ENCODE results near the gene TM2D1. TPM values are rescaled to one million over a fixed set of nuclear protein-coding genes. Genes with fewer than 3 reads are reported as not detected.

The TM2D1 gene
- total and polyA plus RNA-seq, 10 of the 15 experiments (the other 5 are each of a cell fraction or from before 2014, with no cell fraction given): 21.0 to 46.6 (median 36.7) TPM

DNA sequence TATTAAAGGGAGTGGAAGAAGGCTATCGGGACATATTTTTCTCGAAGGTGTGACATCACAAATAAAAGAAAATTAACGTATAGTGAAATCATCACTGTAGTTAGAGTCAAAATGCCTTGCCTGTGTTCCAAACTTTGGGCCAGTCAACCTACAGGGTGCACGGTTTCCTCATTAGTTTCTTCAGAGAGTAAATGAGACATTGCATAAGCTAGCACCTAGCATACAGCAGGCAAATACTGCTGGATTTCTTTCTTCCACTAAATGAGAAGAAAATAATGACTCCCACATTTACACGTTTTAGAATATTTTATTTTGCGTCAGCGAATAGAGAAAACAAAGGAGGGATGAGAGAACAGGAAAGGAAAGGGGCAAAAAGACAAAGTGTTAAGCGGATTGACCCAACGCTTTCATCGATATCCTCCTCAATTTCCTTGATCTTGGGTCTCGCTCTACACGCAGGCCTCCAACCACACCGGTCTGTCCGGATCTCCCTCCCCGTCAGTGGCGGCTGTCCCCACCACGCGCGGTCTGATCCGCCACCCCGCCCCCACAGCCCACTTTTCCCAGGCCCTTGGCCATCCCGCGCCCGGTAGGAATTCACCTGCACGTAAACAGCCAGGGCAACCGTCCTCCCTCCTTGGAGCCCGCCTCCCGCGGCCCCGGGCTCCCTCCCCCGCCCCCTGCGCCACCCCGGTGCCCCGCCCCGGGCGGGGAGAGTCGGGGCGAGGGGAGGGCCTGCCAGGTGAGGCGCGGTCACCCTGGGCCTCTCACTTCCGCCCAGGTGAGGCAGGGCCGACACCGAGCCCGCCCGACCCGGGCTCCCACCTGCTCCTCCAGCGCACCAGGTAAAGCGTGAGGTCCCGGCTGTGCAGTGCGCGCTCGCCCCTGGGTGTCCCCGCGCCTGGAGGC lies 17.0 kb upstream of the TM2D1 start, which contains the start of gene PATJ (continued):
- TF ChIP-seq SIX5 (IDR thresholded peaks at IDR 0.05; ENCODE audit: low read depth, low read length, severe bottlenecking): no peak
- no peak for TF ChIP-seq NFIC (IDR thresholded peaks at IDR 0.05; ENCODE audit: low read depth, low read length)

DNA sequence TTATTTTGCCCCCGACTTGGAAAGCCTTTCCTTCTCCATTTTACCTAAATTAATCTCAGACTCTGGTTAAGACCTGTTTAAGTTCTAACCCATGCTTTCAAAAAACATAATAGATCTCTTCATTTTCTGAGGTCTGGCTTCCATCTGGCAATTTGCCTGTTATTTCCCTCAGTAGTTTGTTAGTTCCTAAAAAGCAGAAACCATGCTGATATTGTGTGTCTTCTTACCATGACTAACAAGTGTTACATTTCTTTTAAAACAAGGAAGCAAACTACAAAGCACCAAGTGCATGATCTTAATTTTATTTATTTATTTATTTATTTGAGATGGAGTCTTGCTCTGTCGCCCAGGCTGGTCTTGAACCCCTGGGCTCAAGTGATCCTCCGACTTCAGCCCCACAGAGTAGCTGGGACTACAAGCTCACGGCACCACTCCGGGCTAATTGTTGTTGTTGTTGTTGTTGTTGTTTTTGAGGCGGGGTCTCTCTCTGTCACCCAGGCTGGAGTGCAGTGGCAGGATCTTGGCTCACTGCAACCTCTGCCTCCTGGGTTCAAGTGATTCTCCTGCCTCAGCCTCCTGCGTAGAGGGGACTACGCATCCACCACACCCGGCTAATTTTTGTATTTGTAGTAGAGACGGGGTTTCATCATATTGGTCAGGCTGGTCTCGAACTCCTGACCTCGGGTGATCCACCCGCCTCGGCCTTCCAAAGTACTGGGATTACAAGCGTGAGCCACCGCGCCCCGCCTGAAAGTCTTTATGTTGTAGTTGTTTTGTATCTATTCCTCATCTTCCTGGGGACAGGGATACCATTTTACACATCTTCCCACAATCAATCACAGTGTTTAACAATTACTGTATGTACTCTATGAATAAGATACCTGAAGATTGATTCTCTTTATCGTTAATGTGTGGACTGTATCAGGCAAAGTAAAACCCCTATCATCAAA lies 16.1 kb upstream of the TM2D1 start:
- ATAC-seq: no peak
- no peaks in the 10 kb centered on the region for H3K36me3 ChIP-seq (ENCODE audit: control insufficient read depth in 2 of 2, insufficient read depth in 2 of 2, low read length in 1 of 2)
- intact Hi-C loops (cut with micrococcal nuclease; ENCODE audit: unreplicated experiment) (no loop called here), in situ Hi-C loops (cut with MboI) (no loop called here)
- SMC1A ChIA-PET (ENCODE audit: uncharacterized antibody, unreplicated experiment): no interaction called here
- no peaks in the 10 kb centered on the region for H3K27me3 ChIP-seq (replicated peaks in 1 of 2; ENCODE audit: control insufficient read depth in 2 of 2, insufficient read depth in 2 of 2, low read length in 1 of 2)
- peaks cover 1% of the 10 kb centered on the region; the same call in 1 of the 2 replicates for H3K79me2 ChIP-seq (ENCODE audit: control insufficient read depth, insufficient read depth, low read length)
- peaks cover 6% of the 10 kb centered on the region for H3K4me1 ChIP-seq (ENCODE audit: control insufficient read depth, insufficient read depth, low read length)
- peak overlapping the region; percentile 65 for H3K9ac ChIP-seq (ENCODE audit: control insufficient read depth, insufficient read depth, low read length)
- H4K20me1 ChIP-seq (ENCODE audit: control insufficient read depth, insufficient read depth): no peaks in the 10 kb centered on the region
- TF ChIP-seq, protein P1, sequence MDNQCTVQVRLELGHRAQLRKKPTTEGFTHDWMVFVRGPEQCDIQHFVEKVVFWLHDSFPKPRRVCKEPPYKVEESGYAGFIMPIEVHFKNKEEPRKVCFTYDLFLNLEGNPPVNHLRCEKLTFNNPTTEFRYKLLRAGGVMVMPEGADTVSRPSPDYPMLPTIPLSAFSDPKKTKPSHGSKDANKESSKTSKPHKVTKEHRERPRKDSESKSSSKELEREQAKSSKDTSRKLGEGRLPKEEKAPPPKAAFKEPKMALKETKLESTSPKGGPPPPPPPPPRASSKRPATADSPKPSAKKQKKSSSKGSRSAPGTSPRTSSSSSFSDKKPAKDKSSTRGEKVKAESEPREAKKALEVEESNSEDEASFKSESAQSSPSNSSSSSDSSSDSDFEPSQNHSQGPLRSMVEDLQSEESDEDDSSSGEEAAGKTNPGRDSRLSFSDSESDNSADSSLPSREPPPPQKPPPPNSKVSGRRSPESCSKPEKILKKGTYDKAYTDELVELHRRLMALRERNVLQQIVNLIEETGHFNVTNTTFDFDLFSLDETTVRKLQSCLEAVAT (IDR thresholded peaks at IDR 0.05): peak; percentile 20; the same call in 1 of the 2 replicates
- TF ChIP-seq DPF2 (IDR thresholded peaks at IDR 0.05): no peak
- DNase-seq (ENCODE audit: low read depth, low spot score): no peak
- H3K9me3 ChIP-seq (replicated peaks; ENCODE audit: control insufficient read depth, insufficient read depth, low read length): no peaks in the 10 kb centered on the region
- RAD21 ChIA-PET (ENCODE audit: unreplicated experiment): no interaction called here
- POLR2A ChIA-PET: interaction anchor here (0.6 kb wide), 1 partner anchor 804 kb away, joined by 4 read pairs; no protein-coding TSS in a partner anchor
- FAIRE-seq: no peak
- H3K4me2 ChIP-seq (ENCODE audit: control insufficient read depth, insufficient read depth): peak overlapping the region; percentile 88
- H2AFZ ChIP-seq (ENCODE audit: control insufficient read depth, low read depth, low read length): peak overlapping the region; percentile 85
- H3K27ac ChIP-seq (ENCODE audit: control insufficient read depth, insufficient read depth): no peak overlapping the region
- no TSS peak for BruUV-seq (replicated peaks)
- CTCF ChIA-PET: no interaction called here
- H3K4me3 ChIP-seq: peak overlapping the region; percentile 83
- WGBS (ENCODE audit: insufficient coverage, insufficient replicate concordance, low lambda C conversion rate, missing lambda C conversion rate): 92% methylated on average over 19 of the region's 19 CpGs

Measured in GM12878 (cell line).